Sigmoid colon (tissue), 4 donors: ENCODE data around the gene TECTA.

Experiments
- EP300 ChIP-seq, 4 donors: sonication (generic); formaldehyde crosslinking; IDR thresholded peaks; one replicate each; pipeline ENCODE4 v1.6.1; 2017; ENCODE audit warnings: antibody characterized with exemption in 4 of 4
- POLR2A ChIP-seq, 2 donors: fragments of 450-650 bp; IDR thresholded peaks; one replicate each; pipeline ENCODE4 v1.6.1; 2016; ENCODE audit warnings: antibody characterized with exemption in 2 of 2, mild to moderate bottlenecking in 2 of 2, moderate library complexity in 2 of 2
- POLR2AphosphoS5 ChIP-seq, 4 donors: sonication (generic); formaldehyde crosslinking; IDR thresholded peaks; one replicate each; pipeline ENCODE4 v1.6.1; 2017; ENCODE audit warnings: antibody characterized with exemption in 4 of 4
- TF ChIP-seq, protein P1 (sequence below), 4 experiments: fragments of 450-650 bp in 3 of 4; fragments of 200-600 bp in 1 of 4; IDR thresholded peaks; one replicate each; pipeline ENCODE4 v1.5.1; 2016 to 2019; ENCODE audit warnings: antibody characterized with exemption in 4 of 4, mild to moderate bottlenecking in 3 of 4, moderate library complexity in 2 of 4

DNA sequence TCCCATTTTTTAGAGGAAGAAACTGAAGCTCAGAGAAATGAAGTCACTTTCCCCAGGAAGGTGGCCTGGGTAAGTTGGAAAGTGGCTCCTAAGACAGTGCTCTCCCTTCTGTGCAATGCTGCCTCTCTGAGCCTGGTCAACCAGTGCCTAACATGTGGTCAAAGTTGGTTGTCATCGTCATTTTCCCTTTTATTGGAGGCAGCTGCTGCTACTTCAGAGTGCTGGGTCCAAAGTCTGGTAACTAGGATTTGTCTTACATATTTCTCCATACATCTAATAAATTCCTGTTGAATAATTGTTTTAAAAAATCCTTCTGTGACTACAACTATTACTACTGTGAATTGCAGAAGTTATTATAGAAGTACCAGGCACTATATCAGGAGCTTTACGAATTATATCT, 48.1 kb downstream of the TECTA start:
- no peak for TF ChIP-seq POLR2A (IDR thresholded peaks at IDR 0.05)
- TF ChIP-seq, protein P1, sequence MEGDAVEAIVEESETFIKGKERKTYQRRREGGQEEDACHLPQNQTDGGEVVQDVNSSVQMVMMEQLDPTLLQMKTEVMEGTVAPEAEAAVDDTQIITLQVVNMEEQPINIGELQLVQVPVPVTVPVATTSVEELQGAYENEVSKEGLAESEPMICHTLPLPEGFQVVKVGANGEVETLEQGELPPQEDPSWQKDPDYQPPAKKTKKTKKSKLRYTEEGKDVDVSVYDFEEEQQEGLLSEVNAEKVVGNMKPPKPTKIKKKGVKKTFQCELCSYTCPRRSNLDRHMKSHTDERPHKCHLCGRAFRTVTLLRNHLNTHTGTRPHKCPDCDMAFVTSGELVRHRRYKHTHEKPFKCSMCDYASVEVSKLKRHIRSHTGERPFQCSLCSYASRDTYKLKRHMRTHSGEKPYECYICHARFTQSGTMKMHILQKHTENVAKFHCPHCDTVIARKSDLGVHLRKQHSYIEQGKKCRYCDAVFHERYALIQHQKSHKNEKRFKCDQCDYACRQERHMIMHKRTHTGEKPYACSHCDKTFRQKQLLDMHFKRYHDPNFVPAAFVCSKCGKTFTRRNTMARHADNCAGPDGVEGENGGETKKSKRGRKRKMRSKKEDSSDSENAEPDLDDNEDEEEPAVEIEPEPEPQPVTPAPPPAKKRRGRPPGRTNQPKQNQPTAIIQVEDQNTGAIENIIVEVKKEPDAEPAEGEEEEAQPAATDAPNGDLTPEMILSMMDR (IDR thresholded peaks at IDR 0.05) = no peak
- no peak for TF ChIP-seq EP300 (IDR thresholded peaks at IDR 0.05)
- no peak for TF ChIP-seq POLR2AphosphoS5 (IDR thresholded peaks at IDR 0.05)
